ENCODE data around the gene TTC19.
A peak's percentile ranks its signal among the peaks of the same experiment; 100 is the strongest.
"Not testable (repeated sequence)": the region's sequence is repeated elsewhere in the genome, so short reads cannot be mapped to it uniquely, and the experiment has no call there.

The TTC19 gene

GRCh38 chr17:15972497-15972951 lies 27.1 kb upstream of the TTC19 start:
- no peak for DNase-seq (ENCODE audit: low read depth)
- no peak for TF ChIP-seq CTCF (IDR thresholded peaks at IDR 0.05; ENCODE audit: insufficient read depth, low read depth, low read length, missing control alignments)
- no peak overlapping the region for H3K4me3 ChIP-seq (ENCODE audit: low read depth, low read length)

- no peak for DNase-seq (ENCODE audit: low read depth)
- no peak for TF ChIP-seq CTCF (IDR thresholded peaks at IDR 0.05; ENCODE audit: insufficient read depth, low read depth, low read length, missing control alignments)
These were observed 26.6 kb upstream of the TTC19 start for GRCh38 chr17:15973016-15973415.

GRCh38 chr17:15973834-15974233 lies 25.8 kb upstream of the TTC19 start:
- no peak for TF ChIP-seq CTCF (IDR thresholded peaks at IDR 0.05; ENCODE audit: insufficient read depth, low read depth, low read length, missing control alignments)
- DNase-seq (ENCODE audit: low read depth): no peak
- H3K4me3 ChIP-seq (ENCODE audit: low read depth, low read length): no peak overlapping the region

More at GRCh38 chr17:15973016-15973415, 26.6 kb upstream of the TTC19 start:
- no peak overlapping the region for H3K4me3 ChIP-seq (ENCODE audit: low read depth, low read length)

GRCh38 chr17:15977894-15978293 lies 21.7 kb upstream of the TTC19 start:
- no peak overlapping the region for H3K4me3 ChIP-seq (ENCODE audit: low read depth, low read length)
- no peak for TF ChIP-seq CTCF (IDR thresholded peaks at IDR 0.05; ENCODE audit: insufficient read depth, low read depth, low read length, missing control alignments)
- DNase-seq (ENCODE audit: low read depth): no peak

GRCh38 chr17:15978606-15979005 lies 21.0 kb upstream of the TTC19 start:
- no peak overlapping the region for H3K4me3 ChIP-seq (ENCODE audit: low read depth, low read length)
- TF ChIP-seq CTCF (IDR thresholded peaks at IDR 0.05; ENCODE audit: insufficient read depth, low read depth, low read length, missing control alignments): no peak
- no peak for DNase-seq (ENCODE audit: low read depth)

- not testable (repeated sequence) for H3K4me3 ChIP-seq (ENCODE audit: low read depth, low read length); DNase-seq (ENCODE audit: low read depth)
These were observed 20.6 kb upstream of the TTC19 start for GRCh38 chr17:15979013-15979412.

GRCh38 chr17:15981208-15981607 lies 18.4 kb upstream of the TTC19 start:
- no peak for TF ChIP-seq CTCF (IDR thresholded peaks at IDR 0.05; ENCODE audit: insufficient read depth, low read depth, low read length, missing control alignments)
- no peak overlapping the region for H3K4me3 ChIP-seq (ENCODE audit: low read depth, low read length)
- peak; percentile 62 for DNase-seq (ENCODE audit: low read depth)

Data from GM12865 (cell line).